GM18873 (cell line): ENCODE measurements around the gene ATP5PB.

Experiments
- ATAC-seq: cut with Tn5 transposase; IDR thresholded peaks from one replicate; pipeline ENCODE4 v1.9.1; 2021; ENCODE audit warnings: mild to moderate bottlenecking, moderate library complexity, moderate number of reproducible peaks; ENCODE audit not compliant: unreplicated experiment, low FRiP score

ATP5PB gene

GRCh38 chr1:111474106-111474505 is 24.8 kb downstream of the ATP5PB start:
- ATAC-seq: no peak

DNA sequence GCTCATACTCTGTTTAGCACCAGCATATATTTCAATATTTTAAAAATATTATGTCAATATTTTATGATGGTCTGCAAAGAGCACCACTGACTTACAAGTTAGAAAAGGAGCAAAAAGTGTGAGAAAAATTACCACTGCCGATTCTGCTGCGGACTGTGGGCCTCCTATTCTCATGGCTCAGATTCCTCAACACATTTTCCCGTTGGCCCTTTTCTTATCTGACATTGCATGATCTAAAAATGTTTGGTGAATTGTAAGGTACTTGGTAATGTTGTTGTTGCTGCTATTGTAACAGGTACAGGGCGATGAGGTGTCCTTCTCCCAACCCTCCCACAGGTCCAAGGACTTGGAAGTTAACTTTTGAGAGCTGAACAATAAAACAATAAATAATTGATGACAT is 25.3 kb downstream of the ATP5PB start:
- no peak for ATAC-seq

- ATAC-seq: no peak
Measured at GRCh38 chr1:111475701-111476100, 26.4 kb downstream of the ATP5PB start.

- no peak for ATAC-seq
Measured at GRCh38 chr1:111476214-111476613, 26.9 kb downstream of the ATP5PB start.

DNA sequence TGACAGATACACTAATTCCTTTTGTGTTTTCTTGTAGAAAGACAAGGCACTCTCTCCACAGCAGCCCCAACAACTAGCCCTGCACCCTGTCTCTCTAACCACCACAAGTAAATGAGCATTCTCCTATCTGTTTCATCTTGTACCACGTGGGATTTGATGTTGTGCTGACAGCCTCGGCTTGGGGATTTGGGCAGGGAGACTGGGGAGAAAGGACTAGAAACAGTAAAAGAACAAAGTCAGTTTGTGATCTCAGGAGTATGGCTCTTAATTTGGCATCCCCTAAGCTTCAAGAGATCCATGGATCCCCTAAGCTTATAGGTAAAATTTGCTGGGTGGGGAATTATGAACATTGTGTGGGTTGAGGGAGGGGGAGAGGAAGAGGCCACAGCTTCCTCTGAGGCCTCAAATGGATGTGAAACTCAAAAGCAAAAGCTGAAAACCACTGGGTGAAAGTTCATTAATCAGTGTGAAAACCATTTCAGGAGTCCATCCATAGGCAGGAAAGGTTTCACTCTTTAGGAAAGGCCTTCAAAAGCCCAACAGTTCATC is 27.6 kb downstream of the ATP5PB start:
- ATAC-seq: no peak

DNA sequence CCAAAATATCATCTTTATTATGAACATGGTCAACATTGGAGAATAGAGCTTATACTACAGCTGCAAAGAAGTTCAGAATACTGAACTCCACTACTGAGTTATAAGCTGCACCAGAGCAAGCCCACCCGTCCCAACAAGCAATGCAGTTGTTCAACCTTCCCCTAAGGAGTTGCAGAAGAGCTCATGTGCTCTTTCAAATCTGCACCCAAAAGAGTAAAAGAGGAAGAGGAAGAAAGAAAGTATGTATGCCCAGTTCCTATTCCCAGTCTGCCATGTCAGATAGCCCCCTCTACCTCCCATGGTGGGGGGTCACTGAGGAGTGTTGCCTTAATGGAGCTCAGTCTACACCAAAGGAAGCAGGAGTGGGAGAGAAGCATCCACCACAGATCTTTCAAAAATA is 31.4 kb downstream of the ATP5PB start:
- ATAC-seq: no peak

- ATAC-seq: no peak
Measured at GRCh38 chr1:111481387-111482221, 32.3 kb downstream of the ATP5PB start.

- ATAC-seq: no peak
Measured at GRCh38 chr1:111483166-111483565, 33.9 kb downstream of the ATP5PB start.

- ATAC-seq: no peak
Measured at GRCh38 chr1:111483876-111484275, 34.6 kb downstream of the ATP5PB start.

DNA sequence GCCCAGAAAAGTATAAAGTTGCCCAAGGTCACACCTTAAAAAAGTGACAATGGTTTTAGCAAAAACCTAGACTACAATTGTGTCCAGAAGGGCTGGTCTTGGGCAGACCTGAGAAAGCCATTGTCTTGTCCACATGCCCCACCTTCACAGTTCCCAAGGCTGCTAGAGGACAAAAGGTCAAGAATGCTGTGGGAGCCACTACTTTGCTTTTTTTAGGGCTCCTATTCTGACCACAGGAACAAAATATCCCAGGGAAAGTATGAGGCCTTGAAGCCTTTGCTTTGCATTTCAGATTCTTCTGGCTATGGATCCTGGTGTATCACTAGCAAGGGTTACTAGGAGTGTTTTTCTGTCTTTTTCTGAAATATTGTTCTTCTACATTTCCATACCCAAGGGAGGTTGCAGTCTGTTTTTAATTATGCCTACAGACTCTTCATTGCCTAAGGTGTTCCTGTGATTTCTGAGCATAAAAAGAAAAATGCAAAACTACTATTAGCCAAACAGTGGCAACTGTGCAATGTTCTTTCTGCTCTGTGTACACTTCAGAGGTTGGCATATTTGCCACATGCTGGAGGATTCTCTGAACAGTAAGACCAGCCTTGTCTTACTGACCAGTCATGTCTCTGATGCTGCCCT is 35.2 kb downstream of the ATP5PB start:
- no peak for ATAC-seq

GRCh38 chr1:111486431-111486830 is 37.2 kb downstream of the ATP5PB start:
- no peak for ATAC-seq

DNA sequence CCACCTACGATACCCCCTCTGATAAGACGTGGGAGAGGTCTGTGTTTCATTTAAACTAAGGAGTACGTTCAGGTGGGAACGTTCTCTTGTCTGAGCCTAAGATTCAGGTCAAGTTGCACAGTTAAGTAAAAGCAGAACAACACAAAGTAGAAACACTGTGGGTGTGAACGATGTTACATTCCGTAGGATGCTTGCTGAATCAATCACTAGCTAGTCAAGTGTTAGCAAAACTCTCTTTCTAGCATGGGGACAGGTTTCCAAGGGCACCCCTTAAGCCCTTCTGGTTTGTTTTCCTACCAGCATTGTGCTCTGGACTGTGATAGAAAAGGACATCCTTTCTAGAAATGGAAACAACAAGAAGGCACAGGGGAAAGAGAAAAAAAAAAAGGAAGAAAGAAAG is 37.9 kb downstream of the ATP5PB start:
- no peak for ATAC-seq

DNA sequence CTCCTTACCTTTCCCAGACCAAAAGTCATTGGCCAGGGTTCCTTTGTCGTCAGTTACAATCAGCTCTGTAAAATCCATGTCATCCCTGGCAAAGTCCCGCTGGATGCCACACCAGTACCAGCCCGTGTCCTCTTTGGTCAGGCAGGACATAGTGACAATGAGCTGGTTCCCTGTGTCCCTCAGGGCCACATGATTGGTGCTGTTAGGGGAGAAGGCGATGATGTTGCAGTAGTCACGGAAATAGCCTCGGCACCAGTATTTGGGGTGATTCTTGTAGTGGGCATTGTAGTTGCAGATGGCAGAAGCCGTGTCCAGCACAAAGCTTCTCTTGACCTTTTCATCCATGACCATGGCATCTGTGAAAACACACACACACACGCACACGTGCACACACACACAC is 39.4 kb downstream of the ATP5PB start:
- ATAC-seq: no peak

DNA sequence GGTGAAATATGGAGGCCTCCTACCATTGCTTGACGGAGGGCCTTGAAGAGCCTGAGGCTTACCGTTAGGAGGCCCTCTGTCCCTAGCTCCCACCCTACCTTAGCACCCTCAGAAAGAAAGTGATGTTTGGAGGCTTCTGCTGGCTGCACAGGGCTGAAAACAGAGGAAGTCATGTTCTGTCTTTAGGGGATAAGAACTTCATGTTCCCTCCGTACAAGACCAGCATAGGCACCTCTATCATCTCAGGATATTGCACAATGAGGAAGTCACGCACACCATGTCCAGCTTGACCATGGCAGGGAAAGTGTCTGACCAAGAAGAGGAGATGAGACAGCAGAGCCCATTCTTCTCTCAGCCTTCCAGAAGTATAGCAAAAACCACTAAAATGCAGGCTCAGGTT is 40.3 kb downstream of the ATP5PB start:
- ATAC-seq: no peak

GRCh38 chr1:111490220-111490619 is 41.0 kb downstream of the ATP5PB start:
- no peak for ATAC-seq

- no peak for ATAC-seq
Measured at GRCh38 chr1:111491070-111491469, 41.8 kb downstream of the ATP5PB start.

GRCh38 chr1:111496398-111496797 is 47.1 kb downstream of the ATP5PB start:
- no peak for ATAC-seq

DNA sequence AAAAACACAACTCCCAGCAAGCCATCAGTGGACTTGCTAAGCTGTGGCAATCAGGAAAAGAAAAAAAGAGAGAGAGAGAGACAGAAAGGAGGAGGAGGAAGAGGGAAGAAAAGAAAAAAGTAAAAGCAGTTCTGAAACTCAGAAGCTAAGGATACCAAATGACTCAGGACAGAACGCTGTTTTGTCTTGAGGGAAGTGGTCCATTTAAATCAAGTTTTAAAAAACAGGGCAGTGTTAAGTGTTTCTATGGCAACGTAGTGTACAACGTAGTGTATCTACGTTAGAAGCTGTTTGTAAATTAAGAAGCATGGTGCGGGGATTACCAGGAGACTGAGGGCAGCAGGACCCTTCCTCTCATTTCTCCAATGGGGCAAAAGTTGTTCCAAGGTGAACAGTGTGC is 48.3 kb downstream of the ATP5PB start:
- ATAC-seq: no peak

GRCh38 chr1:111499026-111499785 is 49.9 kb downstream of the ATP5PB start:
- ATAC-seq: no peak

DNA sequence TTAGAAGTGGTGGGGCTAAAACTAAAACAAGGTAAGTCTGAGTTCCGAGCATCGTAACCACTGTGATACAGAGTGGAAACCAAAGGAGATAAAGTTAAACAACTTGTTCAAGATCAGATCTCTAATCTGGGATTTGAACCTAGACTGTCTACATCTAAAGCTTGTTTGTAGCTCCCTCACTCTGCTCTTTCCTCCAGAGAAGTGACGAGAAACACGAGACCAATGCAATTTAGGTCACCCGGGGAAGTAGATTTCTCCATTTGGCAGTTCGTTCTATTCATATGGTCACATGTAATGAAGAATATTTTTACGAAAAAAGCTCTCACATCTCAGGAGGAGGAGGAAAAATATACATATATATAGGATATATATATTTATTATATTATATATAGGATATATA is 52.4 kb downstream of the ATP5PB start:
- no peak for ATAC-seq

- no peak for ATAC-seq
Measured at GRCh38 chr1:111503585-111504060, 54.4 kb downstream of the ATP5PB start, which contains the start of the genes ADORA3 and TMIGD3. Gene ADORA3 (minus strand): TSS chr1:111503633. CDS start chr1:111503354, 279 bp downstream. Gene TMIGD3 (minus strand): TSS chr1:111503633. CDS start chr1:111503354, 279 bp downstream.
